GM19452 (cell line): ENCODE results near the gene TMEM178A.

ENCODE experiments used
- ATAC-seq: cut with Tn5 transposase; IDR thresholded peaks from one replicate; pipeline ENCODE4 v1.9.1; 2021; ENCODE audit not compliant: unreplicated experiment

TMEM178A gene

GRCh38 chr2:39736640-39737039, 70.9 kb downstream of the TMEM178A start:
- ATAC-seq: no peak

- no peak for ATAC-seq
Measured at GRCh38 chr2:39737661-39738060, 71.9 kb downstream of the TMEM178A start.

- ATAC-seq: no peak
Measured at GRCh38 chr2:39738936-39739335, 73.2 kb downstream of the TMEM178A start.

GRCh38 chr2:39739386-39739785, 73.7 kb downstream of the TMEM178A start:
- no peak for ATAC-seq

- no peak for ATAC-seq
Measured at GRCh38 chr2:39741871-39742270, 76.2 kb downstream of the TMEM178A start.

GRCh38 chr2:39743269-39743776, 77.6 kb downstream of the TMEM178A start:
- no peak for ATAC-seq

GRCh38 chr2:39755466-39755865, 89.7 kb downstream of the TMEM178A start:
- no peak for ATAC-seq

- no peak for ATAC-seq
Measured at GRCh38 chr2:39757156-39757555, 91.4 kb downstream of the TMEM178A start.

- ATAC-seq: no peak
Measured at GRCh38 chr2:39762448-39762847, 96.7 kb downstream of the TMEM178A start.
